Gastroesophageal sphincter (tissue), 3 donors: ENCODE results near the gene AREG.

Experiments
- CTCF ChIP-seq, 4 experiments: fragments of 200-600 bp in 2 of 4; fragments of 450-650 bp in 2 of 4; sonication (generic) in 1 of 4; IDR thresholded peaks; one replicate each; pipeline ENCODE4 v1.5.1; 2017 to 2019; ENCODE audit warnings: antibody characterized with exemption in 4 of 4, mild to moderate bottlenecking in 2 of 4, moderate library complexity in 2 of 4
- EP300 ChIP-seq: sonication (generic); formaldehyde crosslinking; IDR thresholded peaks from one replicate; pipeline ENCODE4 v1.6.1; 2017; ENCODE audit warnings: antibody characterized with exemption, mild to moderate bottlenecking
- POLR2A ChIP-seq, 2 donors: fragments of 450-650 bp; IDR thresholded peaks; one replicate each; pipeline ENCODE4 v1.6.1; 2017; ENCODE audit warnings: antibody characterized with exemption in 2 of 2, mild to moderate bottlenecking in 2 of 2, moderate library complexity in 1 of 2
- POLR2AphosphoS5 ChIP-seq: sonication (generic); formaldehyde crosslinking; IDR thresholded peaks from one replicate; pipeline ENCODE4 v1.6.1; 2017; ENCODE audit warnings: antibody characterized with exemption

GRCh38 chr4:74501579-74501978, 56.6 kb downstream of the AREG start:
- TF ChIP-seq CTCF (IDR thresholded peaks at IDR 0.05) = no peak
- no peak for TF ChIP-seq POLR2A (IDR thresholded peaks at IDR 0.05)
- no peak for TF ChIP-seq EP300
- no peak for TF ChIP-seq POLR2AphosphoS5
